ENCODE data around the gene ADAM8.

GRCh38 chr10:133312769-133313145 is 36.1 kb upstream of the ADAM8 start:
- no peak for TF ChIP-seq CTCF (optimal IDR thresholded peaks at IDR 0.05 in 1 of 3, IDR thresholded peaks at IDR 0.05 in 1 of 3, conservative IDR thresholded peaks at IDR 0.05 in 1 of 3; ENCODE audit: extremely low read depth in 1 of 3, insufficient read depth in 2 of 3, low read length in 3 of 3)
- no peak for TF ChIP-seq EZH2 (IDR thresholded peaks at IDR 0.05; ENCODE audit: low read length)

Data from keratinocyte (primary cell).